ENCODE data around the gene RTEL1. TPM values are rescaled to one million over a fixed set of nuclear protein-coding genes. Genes with fewer than 3 reads are reported as not detected.

The RTEL1 gene
- total RNA-seq, 1 experiment from 2014 or later = 58.0 TPM

DNA sequence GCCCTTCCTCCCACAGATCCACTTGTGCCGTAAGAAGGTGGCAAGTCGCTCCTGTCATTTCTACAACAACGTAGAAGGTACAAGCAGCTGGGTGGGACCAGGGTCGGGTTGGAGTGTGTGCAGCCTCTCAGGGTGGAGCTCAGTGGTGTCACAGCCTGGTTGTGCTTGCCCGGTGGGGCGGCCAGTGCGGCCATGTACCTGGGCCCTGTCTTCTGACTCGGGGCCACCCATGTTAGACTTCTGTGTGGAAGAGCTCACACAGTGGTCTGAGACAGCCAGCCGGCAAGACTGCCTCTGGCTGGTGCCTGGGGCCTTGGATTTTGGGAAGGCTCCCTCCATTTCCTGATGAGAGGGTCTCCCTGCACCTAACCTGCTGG is 4.7 kb downstream of the RTEL1 start:
- Histone ChIP-seq H3K27me3 (ENCODE audit: insufficient read depth, low read length) (no peaks in the 10 kb centered on the region), H3K4me3 (replicated peaks in 1 of 2; ENCODE audit: low read depth in 1 of 2, low read length in 2 of 2) (no peak overlapping the region), H3K9me3 (ENCODE audit: control insufficient read depth in 1 of 2, insufficient read depth in 1 of 2, low read depth in 1 of 2, low read length in 2 of 2) (no peaks in the 10 kb centered on the region), H3K79me2 (ENCODE audit: insufficient read depth, low read length) (peaks cover 60% of the 10 kb centered on the region), H4K20me1 (ENCODE audit: insufficient read depth) (no peaks in the 10 kb centered on the region), H3K4me2 (ENCODE audit: low read length) (no peak overlapping the region), H3K9ac (ENCODE audit: low read length) (no peak overlapping the region), H3K9me2 (ENCODE audit: insufficient read depth) (no peaks in the 10 kb centered on the region), H2AFZ (ENCODE audit: low read depth, low read length, poor library complexity, severe bottlenecking) (no peak overlapping the region), H3K27ac (ENCODE audit: low read depth, low read length) (no peak overlapping the region), H3K4me1 (ENCODE audit: control insufficient read depth in 1 of 2, insufficient read depth in 2 of 2, low read length in 2 of 2) (peaks cover 7 to 12% of the 10 kb centered on the region in 2 experiments), H3K36me3 (ENCODE audit: control insufficient read depth in 1 of 2, insufficient read depth in 2 of 2, low read length in 2 of 2) (peaks cover 17 to 34% of the 10 kb centered on the region in 2 experiments)
- TF ChIP-seq TCF7L2 (IDR thresholded peaks at IDR 0.05; ENCODE audit: borderline replicate concordance, extremely low read depth, insufficient read depth, insufficient read length) = no peak
- no peak for TF ChIP-seq RAD21 (IDR thresholded peaks at IDR 0.05; ENCODE audit: low read depth)
- no peak for TF ChIP-seq SP1 (IDR thresholded peaks at IDR 0.05; ENCODE audit: low read depth)
- TF ChIP-seq, protein P1, sequence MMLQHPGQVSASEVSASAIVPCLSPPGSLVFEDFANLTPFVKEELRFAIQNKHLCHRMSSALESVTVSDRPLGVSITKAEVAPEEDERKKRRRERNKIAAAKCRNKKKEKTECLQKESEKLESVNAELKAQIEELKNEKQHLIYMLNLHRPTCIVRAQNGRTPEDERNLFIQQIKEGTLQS (IDR thresholded peaks at IDR 0.05) = no peak
- TF ChIP-seq CEBPB (IDR thresholded peaks at IDR 0.05; ENCODE audit: low read depth) = no peak
- TF ChIP-seq POLR2A (IDR thresholded peaks at IDR 0.05; ENCODE audit: borderline replicate concordance, extremely low read depth, insufficient read depth, insufficient read length) = no peak
- TF ChIP-seq, protein P2, sequence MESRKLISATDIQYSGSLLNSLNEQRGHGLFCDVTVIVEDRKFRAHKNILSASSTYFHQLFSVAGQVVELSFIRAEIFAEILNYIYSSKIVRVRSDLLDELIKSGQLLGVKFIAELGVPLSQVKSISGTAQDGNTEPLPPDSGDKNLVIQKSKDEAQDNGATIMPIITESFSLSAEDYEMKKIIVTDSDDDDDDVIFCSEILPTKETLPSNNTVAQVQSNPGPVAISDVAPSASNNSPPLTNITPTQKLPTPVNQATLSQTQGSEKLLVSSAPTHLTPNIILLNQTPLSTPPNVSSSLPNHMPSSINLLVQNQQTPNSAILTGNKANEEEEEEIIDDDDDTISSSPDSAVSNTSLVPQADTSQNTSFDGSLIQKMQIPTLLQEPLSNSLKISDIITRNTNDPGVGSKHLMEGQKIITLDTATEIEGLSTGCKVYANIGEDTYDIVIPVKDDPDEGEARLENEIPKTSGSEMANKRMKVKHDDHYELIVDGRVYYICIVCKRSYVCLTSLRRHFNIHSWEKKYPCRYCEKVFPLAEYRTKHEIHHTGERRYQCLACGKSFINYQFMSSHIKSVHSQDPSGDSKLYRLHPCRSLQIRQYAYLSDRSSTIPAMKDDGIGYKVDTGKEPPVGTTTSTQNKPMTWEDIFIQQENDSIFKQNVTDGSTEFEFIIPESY (IDR thresholded peaks at IDR 0.05; ENCODE audit: extremely low read depth, insufficient replicate concordance, low read length) = no peak
- TF ChIP-seq FOSL1 (IDR thresholded peaks at IDR 0.05; ENCODE audit: low read depth) = no peak
- no peak for TF ChIP-seq EZH2phosphoT487 (IDR thresholded peaks at IDR 0.05; ENCODE audit: borderline replicate concordance)
- TF ChIP-seq, protein P3, sequence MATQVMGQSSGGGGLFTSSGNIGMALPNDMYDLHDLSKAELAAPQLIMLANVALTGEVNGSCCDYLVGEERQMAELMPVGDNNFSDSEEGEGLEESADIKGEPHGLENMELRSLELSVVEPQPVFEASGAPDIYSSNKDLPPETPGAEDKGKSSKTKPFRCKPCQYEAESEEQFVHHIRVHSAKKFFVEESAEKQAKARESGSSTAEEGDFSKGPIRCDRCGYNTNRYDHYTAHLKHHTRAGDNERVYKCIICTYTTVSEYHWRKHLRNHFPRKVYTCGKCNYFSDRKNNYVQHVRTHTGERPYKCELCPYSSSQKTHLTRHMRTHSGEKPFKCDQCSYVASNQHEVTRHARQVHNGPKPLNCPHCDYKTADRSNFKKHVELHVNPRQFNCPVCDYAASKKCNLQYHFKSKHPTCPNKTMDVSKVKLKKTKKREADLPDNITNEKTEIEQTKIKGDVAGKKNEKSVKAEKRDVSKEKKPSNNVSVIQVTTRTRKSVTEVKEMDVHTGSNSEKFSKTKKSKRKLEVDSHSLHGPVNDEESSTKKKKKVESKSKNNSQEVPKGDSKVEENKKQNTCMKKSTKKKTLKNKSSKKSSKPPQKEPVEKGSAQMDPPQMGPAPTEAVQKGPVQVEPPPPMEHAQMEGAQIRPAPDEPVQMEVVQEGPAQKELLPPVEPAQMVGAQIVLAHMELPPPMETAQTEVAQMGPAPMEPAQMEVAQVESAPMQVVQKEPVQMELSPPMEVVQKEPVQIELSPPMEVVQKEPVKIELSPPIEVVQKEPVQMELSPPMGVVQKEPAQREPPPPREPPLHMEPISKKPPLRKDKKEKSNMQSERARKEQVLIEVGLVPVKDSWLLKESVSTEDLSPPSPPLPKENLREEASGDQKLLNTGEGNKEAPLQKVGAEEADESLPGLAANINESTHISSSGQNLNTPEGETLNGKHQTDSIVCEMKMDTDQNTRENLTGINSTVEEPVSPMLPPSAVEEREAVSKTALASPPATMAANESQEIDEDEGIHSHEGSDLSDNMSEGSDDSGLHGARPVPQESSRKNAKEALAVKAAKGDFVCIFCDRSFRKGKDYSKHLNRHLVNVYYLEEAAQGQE (IDR thresholded peaks at IDR 0.05; ENCODE audit: low read depth) = no peak
- no peak for TF ChIP-seq SIN3A (IDR thresholded peaks at IDR 0.05; ENCODE audit: low read depth)
- no peak for TF ChIP-seq ELF1 (IDR thresholded peaks at IDR 0.05; ENCODE audit: borderline replicate concordance, low read depth)
- TF ChIP-seq SRF (IDR thresholded peaks at IDR 0.05; ENCODE audit: low read depth) = no peak
- TF ChIP-seq, protein P4, sequence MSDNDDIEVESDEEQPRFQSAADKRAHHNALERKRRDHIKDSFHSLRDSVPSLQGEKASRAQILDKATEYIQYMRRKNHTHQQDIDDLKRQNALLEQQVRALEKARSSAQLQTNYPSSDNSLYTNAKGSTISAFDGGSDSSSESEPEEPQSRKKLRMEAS (IDR thresholded peaks at IDR 0.05) = no peak
- no peak for TF ChIP-seq CBX3 (IDR thresholded peaks at IDR 0.05; ENCODE audit: low read depth)
- DNase-seq (ENCODE audit: low read depth, low spot score) = no peak
- intact Hi-C loops (cut with micrococcal nuclease) = no loop called here
- POLR2A ChIA-PET = no interaction called here
- no TSS peak for BruUV-seq (replicated peaks)
- no peak for ATAC-seq
- CTCF ChIA-PET = no interaction called here
- RAD21 ChIA-PET (ENCODE audit: low non-redundant PET in 1 of 2, low total read pairs in 2 of 2, uncharacterized antibody in 2 of 2, unreplicated experiment in 2 of 2) = no interaction called here

All from HCT116 (cell line).